Measurements from ENCODE around the gene LRRC4B. TPM values are rescaled to one million over a fixed set of nuclear protein-coding genes. Genes with fewer than 3 reads are reported as not detected.
A peak's percentile ranks its signal among the peaks of the same experiment; 100 is the strongest.

LRRC4B gene
- total RNA-seq, 1 donor from 2014 or later = 21.7 TPM

DNA sequence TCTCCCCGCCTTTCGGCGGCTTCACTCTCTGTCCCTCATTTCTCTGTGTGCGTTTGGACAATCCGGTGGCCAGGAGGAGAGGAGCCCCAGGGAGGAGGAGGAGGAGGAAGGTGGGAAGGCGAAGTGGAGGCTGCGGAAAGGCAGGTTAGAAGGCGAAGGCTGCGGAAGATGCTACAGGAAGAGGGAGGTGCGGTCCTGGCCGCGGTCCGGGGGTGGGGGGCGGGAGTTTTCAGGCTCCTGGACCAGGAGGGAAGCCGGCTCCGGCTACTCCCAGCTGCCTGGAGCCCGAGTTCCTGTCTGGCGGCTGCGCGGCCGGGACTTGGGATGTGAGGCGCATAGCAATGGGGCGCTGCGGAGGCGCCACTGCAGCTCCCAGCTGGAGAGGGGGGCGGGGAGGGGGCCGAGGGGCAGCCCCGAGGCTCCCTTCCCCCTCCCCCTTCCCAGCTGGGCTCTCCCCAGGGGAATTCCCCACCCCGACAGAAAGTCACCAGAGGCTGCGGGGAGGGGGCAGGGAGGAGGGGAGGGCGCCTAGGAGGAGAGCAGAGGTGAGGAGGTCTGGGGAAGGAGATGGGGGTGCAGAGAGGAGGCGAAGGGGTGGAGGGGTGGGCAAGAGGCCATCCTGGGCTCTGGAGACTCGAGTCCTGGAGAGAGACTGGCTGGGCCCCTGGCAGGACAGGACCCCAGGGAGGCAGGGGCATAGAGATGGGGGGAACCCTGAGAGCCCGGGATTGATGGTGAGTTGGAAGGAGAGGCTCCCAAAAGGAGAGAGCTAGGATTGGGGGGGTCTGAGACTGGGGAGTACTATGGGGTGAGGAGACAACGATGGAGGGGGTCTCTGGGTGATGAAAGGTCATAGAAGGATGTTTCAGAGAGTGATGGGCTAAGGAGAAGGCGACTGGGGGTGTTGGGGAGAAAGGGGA lies 2.0 kb downstream of the LRRC4B start:
- TF ChIP-seq, protein P1, sequence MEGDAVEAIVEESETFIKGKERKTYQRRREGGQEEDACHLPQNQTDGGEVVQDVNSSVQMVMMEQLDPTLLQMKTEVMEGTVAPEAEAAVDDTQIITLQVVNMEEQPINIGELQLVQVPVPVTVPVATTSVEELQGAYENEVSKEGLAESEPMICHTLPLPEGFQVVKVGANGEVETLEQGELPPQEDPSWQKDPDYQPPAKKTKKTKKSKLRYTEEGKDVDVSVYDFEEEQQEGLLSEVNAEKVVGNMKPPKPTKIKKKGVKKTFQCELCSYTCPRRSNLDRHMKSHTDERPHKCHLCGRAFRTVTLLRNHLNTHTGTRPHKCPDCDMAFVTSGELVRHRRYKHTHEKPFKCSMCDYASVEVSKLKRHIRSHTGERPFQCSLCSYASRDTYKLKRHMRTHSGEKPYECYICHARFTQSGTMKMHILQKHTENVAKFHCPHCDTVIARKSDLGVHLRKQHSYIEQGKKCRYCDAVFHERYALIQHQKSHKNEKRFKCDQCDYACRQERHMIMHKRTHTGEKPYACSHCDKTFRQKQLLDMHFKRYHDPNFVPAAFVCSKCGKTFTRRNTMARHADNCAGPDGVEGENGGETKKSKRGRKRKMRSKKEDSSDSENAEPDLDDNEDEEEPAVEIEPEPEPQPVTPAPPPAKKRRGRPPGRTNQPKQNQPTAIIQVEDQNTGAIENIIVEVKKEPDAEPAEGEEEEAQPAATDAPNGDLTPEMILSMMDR (conservative IDR thresholded peaks at IDR 0.05) = no peak
- peaks cover 10% of the 10 kb centered on the region for H3K4me1 Mint-ChIP-seq (ENCODE audit: unreplicated experiment)
- peak overlapping the region; percentile 69 for H3K4me3 Mint-ChIP-seq
- DNase-seq (ENCODE audit: extremely low spot score, unreplicated experiment) = no peak
- no peaks in the 10 kb centered on the region for H3K9me3 Mint-ChIP-seq
- peaks cover 56% of the 10 kb centered on the region for H3K27me3 Mint-ChIP-seq
- no peak overlapping the region for H3K27ac Mint-ChIP-seq
- peaks cover 4% of the 10 kb centered on the region for H3K36me3 Mint-ChIP-seq

DNA sequence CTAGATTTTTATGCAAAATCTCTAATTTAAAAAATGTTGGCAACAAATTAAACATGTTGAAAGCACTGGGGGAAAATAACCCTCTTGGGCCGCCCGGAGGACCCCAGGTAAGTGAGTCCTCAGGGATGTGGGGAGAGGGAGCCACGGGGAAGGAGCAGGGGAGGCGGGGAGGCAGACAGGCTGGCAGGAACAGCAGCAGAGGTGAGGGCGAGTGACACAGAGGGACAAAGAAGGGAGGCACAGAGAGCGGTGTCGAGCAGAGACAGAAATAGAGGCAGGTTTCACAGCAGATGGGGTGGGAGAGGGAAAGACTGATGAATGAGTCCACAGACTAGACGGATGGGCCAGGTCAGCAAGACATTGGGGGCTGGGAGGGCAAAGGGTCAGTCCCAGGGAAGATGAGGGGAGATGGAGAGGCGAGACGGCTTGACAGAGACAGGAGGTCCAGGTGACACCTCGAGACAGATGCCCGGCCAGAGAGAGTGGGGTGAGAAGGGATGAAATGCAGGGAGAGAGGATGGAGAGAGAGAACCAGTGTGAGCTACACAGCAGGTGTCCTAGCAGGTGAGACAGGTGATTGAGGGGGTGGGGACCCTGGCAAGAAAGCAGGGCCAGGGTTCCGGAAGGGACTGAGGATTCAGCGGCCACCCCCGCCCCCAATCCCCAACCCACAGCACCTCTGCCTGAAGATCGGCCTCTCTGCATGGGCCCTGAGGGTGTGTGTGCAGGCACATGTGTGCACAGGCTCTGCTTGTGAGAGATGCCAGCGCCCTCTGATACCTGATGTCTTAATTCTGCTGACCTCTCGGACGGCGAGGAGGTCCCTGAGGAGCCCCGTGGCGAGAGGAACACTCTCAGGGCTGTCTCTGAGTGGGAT lies 3.8 kb downstream of the LRRC4B start:
- peaks cover 10% of the 10 kb centered on the region for H3K4me1 Mint-ChIP-seq (ENCODE audit: unreplicated experiment)

DNA sequence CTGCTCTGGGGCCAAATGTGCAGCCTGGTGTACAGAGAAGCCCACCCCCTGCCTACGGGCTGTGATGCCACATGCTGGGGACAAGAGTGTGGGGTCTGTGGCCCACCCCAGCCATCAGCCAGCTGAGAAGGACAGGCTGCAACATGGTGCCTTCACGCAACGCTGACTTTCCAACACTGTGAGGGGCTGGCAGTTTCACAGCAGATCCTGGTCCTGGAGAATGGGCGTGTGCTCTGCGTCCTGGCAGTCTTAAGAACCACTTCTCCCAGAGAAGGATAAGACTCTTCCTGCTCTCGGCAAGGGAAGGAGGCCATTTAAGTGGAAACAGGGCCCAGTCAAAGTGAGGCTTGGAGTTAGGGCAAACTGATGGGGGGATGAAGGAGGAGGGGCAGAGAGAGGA lies 4.6 kb downstream of the LRRC4B start:
- H3K36me3 Mint-ChIP-seq = peaks cover 4% of the 10 kb centered on the region
- peaks cover 10% of the 10 kb centered on the region for H3K4me1 Mint-ChIP-seq (ENCODE audit: unreplicated experiment)
- H3K9me3 Mint-ChIP-seq = no peaks in the 10 kb centered on the region
- no peak overlapping the region for H3K4me3 Mint-ChIP-seq
- TF ChIP-seq, protein P1 (conservative IDR thresholded peaks at IDR 0.05) = no peak
- no peak overlapping the region for H3K27ac Mint-ChIP-seq
- H3K27me3 Mint-ChIP-seq = peaks cover 42% of the 10 kb centered on the region
- no peak for DNase-seq (ENCODE audit: extremely low spot score, unreplicated experiment)

More for the DNA sequence above, 3.8 kb downstream of the LRRC4B start:
- Mint-ChIP-seq H3K27ac (no peak overlapping the region), H3K4me3 (peak overlapping the region; percentile 36), H3K27me3 (peaks cover 48% of the 10 kb centered on the region), H3K36me3 (peaks cover 4% of the 10 kb centered on the region), H3K9me3 (no peaks in the 10 kb centered on the region)
- DNase-seq (ENCODE audit: extremely low spot score, unreplicated experiment) = no peak
- TF ChIP-seq, protein P1 (conservative IDR thresholded peaks at IDR 0.05) = no peak

DNA sequence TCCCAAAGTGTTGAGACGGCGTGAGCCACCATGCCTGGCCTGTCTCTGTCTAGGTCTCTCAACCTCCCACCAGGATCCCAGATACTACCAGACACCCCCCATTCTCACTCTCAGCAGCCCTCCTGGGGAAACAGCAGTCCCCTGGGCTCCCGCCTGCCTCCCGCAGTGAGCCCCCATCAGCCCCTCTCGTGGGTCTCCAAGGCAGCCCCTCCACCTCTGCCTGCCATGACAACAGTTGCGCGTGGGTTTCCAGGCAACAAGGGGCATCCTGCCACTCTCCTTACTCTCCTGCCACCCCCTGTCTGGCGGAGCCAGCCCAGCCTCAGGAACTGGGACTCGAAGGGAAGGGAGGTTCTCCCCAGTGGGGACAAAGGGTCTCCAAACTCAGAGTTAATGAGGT lies 5.2 kb downstream of the LRRC4B start:
- Mint-ChIP-seq H3K4me1 (ENCODE audit: unreplicated experiment) (peaks cover 10% of the 10 kb centered on the region), H3K4me3 (no peak overlapping the region), H3K27me3 (peaks cover 43% of the 10 kb centered on the region)

DNA sequence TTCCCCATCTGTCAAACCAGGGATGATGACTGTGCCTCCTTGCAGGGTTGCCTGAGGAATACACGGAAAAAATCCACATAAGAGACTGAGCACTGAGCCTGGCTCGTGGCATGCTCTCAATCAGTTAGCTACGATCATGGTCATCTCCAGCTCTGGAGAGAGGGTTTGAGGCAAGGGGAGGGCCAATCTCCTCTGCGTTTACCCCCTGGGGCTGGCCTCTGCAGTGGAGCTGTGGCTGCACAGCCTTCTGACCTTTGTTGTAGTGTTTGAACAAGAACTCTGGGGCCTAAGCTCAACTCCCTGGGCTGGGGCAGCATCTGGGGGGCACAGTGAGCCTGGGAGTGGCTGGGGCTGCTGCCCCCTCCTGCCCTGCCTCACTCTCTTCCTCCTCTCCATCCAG lies 5.9 kb downstream of the LRRC4B start:
- peaks cover 46% of the 10 kb centered on the region for H3K27me3 Mint-ChIP-seq
- TF ChIP-seq, protein P1 (conservative IDR thresholded peaks at IDR 0.05) = no peak
- H3K27ac Mint-ChIP-seq = no peak overlapping the region
- no peaks in the 10 kb centered on the region for H3K9me3 Mint-ChIP-seq
- no peak overlapping the region for H3K4me3 Mint-ChIP-seq
- H3K4me1 Mint-ChIP-seq (ENCODE audit: unreplicated experiment) = peaks cover 13% of the 10 kb centered on the region
- no peak for DNase-seq (ENCODE audit: extremely low spot score, unreplicated experiment)
- H3K36me3 Mint-ChIP-seq = peaks cover 4% of the 10 kb centered on the region

More for the DNA sequence above, 5.2 kb downstream of the LRRC4B start:
- DNase-seq (ENCODE audit: extremely low spot score, unreplicated experiment) = no peak
- TF ChIP-seq, protein P1 (conservative IDR thresholded peaks at IDR 0.05) = no peak
- H3K9me3 Mint-ChIP-seq = no peaks in the 10 kb centered on the region
- no peak overlapping the region for H3K27ac Mint-ChIP-seq
- H3K36me3 Mint-ChIP-seq = peaks cover 4% of the 10 kb centered on the region

Measured in type B pancreatic cell (in vitro differentiated cells).